Testis (tissue), 3 donors: ENCODE measurements around the gene CDH6. TPM values are rescaled to one million over a fixed set of nuclear protein-coding genes. Genes with fewer than 3 reads are reported as not detected.

Source experiments
- DNase-seq: peaks from one replicate; pipeline ENCODE4 v3.0.0-alpha.2; 2019
- H3K27ac ChIP-seq, 2 donors: fragments of 200-600 bp; sonication (generic); one replicate each; pipeline ENCODE4 v1.5.1; 2019
- H3K27me3 ChIP-seq: fragments of 200-600 bp; sonication (generic); one replicate; pipeline ENCODE4 v1.5.1; 2019
- H3K36me3 ChIP-seq: fragments of 200-600 bp; sonication (generic); one replicate; pipeline ENCODE4 v1.5.1; 2017; ENCODE audit warnings: low read depth; ENCODE audit errors: missing control alignments
- H3K4me1 ChIP-seq: fragments of 200-600 bp; sonication (generic); one replicate; pipeline ENCODE4 v1.5.1; 2019
- H3K4me3 ChIP-seq, 2 donors: fragments of 200-600 bp; sonication (generic); one replicate each; pipeline ENCODE4 v1.5.1; 2017 to 2019
- H3K9me3 ChIP-seq: fragments of 200-600 bp; sonication (generic); one replicate; pipeline ENCODE4 v1.5.1; 2017
- CTCF ChIP-seq, 3 experiments: fragments of 450-650 bp in 2 of 3; fragments of 200-600 bp in 1 of 3; sonication (generic) in 1 of 3; IDR thresholded peaks; one replicate each; pipeline ENCODE4 v1.5.1; 2016 to 2019; ENCODE audit warnings: antibody characterized with exemption in 3 of 3, mild to moderate bottlenecking in 2 of 3, moderate library complexity in 1 of 3
- POLR2A ChIP-seq: fragments of 450-650 bp; IDR thresholded peaks from one replicate; pipeline ENCODE4 v1.6.1; 2017; ENCODE audit warnings: antibody characterized with exemption, mild to moderate bottlenecking, moderate library complexity
- WGBS, 2 donors: methylation state at CpG; one replicate each; pipeline ENCODE4 v1.1.5; 2018; 5-methylcytosine and 5-hydroxymethylcytosine counted together
- intact Hi-C: fragments of 100-400 bp; cut with DNase I; formaldehyde crosslinking; loops from one replicate; pipeline ENCODE4 v1.15.1; 2023; ENCODE audit warnings: low total_unique reads
- polyA plus RNA-seq: library from polyadenylated mRNA; stranded (reverse); fragments of 350-450 nt; fragmentation: Illumina TruSeq; extraction: RNeasy Lipid Tissue Mini Kit (QIAGEN cat#74804); gene quantifications from one replicate; pipeline ENCODE4 v1.2.3, GENCODE V29; 2014; ENCODE audit warnings: low read depth, low replicate concordance; ENCODE audit not compliant: insufficient read depth
- total RNA-seq, 2 donors: library from RNA; depleted of rRNA; stranded (reverse); fragments of >200 nt; gene quantifications; one replicate each; pipeline ENCODE4 v1.2.3, GENCODE V29; 2016

CDH6 gene
- total and polyA plus RNA-seq, 3 donors from 2014 or later = 0.68 to 3.6 (median 0.87) TPM

GRCh38 chr5:31194468-31194813 lies 955 bp downstream of the CDH6 start:
- TF ChIP-seq CTCF (IDR thresholded peaks at IDR 0.05) = no peak
- no peak for TF ChIP-seq POLR2A
- intact Hi-C loops = no loop called here
- no peaks in the 10 kb centered on the region for H3K27me3 ChIP-seq
- H3K4me3 ChIP-seq = peak overlapping the region; percentile 43 to 51
- no peak overlapping the region for H3K27ac ChIP-seq
- H3K4me1 ChIP-seq = no peaks in the 10 kb centered on the region
- no peaks in the 10 kb centered on the region for H3K36me3 ChIP-seq
- no peaks in the 10 kb centered on the region for H3K9me3 ChIP-seq
- 0 to 3% methylated on average over 15 of the region's 15 CpGs for WGBS, 2 donors
- DNase-seq = no peak

- Histone ChIP-seq H3K4me1 (no peaks in the 10 kb centered on the region), H3K36me3 (no peaks in the 10 kb centered on the region), H3K27me3 (no peaks in the 10 kb centered on the region), H3K9me3 (no peaks in the 10 kb centered on the region), H3K27ac (no peak overlapping the region), H3K4me3 (peak overlapping the region in 1 of 2 donors; percentile 51)
- DNase-seq = no peak
- intact Hi-C loops = no loop called here
- no peak for TF ChIP-seq POLR2A
- no peak for TF ChIP-seq CTCF (IDR thresholded peaks at IDR 0.05)
- WGBS, 2 donors = 17 to 24% methylated on average over 5 of the region's 5 CpGs
Observed at GRCh38 chr5:31194892-31195555, 1.5 kb downstream of the CDH6 start.

- no peaks in the 10 kb centered on the region for H3K4me1 ChIP-seq
- TF ChIP-seq POLR2A (no peak), CTCF (IDR thresholded peaks at IDR 0.05) (no peak)
- intact Hi-C loops = no loop called here
- no peaks in the 10 kb centered on the region for H3K27me3 ChIP-seq
- no peak overlapping the region for H3K4me3 ChIP-seq
- no peaks in the 10 kb centered on the region for H3K9me3 ChIP-seq
- no peak overlapping the region for H3K27ac ChIP-seq
- H3K36me3 ChIP-seq = no peaks in the 10 kb centered on the region
- no peak for DNase-seq
- 49 to 67% methylated on average over 2 of the region's 2 CpGs for WGBS, 2 donors
Observed at GRCh38 chr5:31196309-31196708, 2.8 kb downstream of the CDH6 start.

DNA sequence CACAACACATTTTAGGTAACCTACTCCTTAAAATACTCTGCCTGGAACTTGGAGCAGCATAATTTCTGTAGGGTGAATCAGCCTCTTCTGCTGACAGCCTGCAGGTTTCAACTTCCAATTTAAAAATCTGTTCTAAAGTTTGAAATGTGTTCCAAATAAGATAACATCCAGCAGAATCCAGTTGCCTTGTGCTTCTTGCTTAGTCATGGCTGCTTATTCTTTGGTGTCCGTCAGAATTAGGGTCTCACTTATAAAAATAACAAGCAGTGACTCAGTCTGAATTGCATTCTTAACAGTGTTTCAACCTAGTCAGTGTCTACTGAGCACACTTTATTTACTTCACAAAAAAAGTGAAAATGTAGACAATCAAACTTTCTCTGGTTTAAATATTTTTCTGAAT lies 3.7 kb downstream of the CDH6 start:
- TF ChIP-seq POLR2A = no peak
- no peak for TF ChIP-seq CTCF (IDR thresholded peaks at IDR 0.05)
- H3K4me1 ChIP-seq = no peaks in the 10 kb centered on the region
- H3K9me3 ChIP-seq = no peaks in the 10 kb centered on the region
- intact Hi-C loops = no loop called here
- 52 to 67% methylated on average over 1 of the region's 1 CpG for WGBS, 2 donors
- H3K27ac ChIP-seq = no peak overlapping the region
- no peaks in the 10 kb centered on the region for H3K36me3 ChIP-seq
- DNase-seq = no peak
- no peak overlapping the region for H3K4me3 ChIP-seq
- H3K27me3 ChIP-seq = no peaks in the 10 kb centered on the region

DNA sequence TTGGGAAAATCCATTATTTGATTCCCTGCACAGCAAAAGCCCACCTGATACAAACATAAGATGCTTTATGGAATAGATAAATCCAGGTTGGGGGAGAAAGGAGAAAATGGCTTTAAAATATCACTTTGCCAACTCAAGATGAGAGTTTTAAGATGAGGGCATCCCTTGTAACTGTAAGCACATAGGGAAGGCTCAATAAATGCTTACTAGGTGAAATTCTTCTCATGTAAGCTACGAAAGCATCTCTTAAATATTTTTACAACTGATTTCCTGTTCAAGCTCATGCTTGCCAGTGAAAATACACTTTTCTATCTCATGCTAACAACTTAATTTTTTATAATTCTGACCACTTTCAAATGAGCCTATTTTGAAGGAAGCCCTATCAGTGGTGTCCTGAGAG lies 11.5 kb downstream of the CDH6 start:
- Histone ChIP-seq H3K4me1 (no peaks in the 10 kb centered on the region), H3K27me3 (no peaks in the 10 kb centered on the region), H3K27ac (no peak overlapping the region), H3K36me3 (no peaks in the 10 kb centered on the region), H3K9me3 (no peaks in the 10 kb centered on the region), H3K4me3 (no peak overlapping the region)
- 57 to 79% methylated on average over 1 of the region's 1 CpG for whole genome bisulfite sequencing, 2 donors
- intact Hi-C loops = no loop called here
- no peak for DNase-seq
- TF ChIP-seq CTCF (IDR thresholded peaks at IDR 0.05) (no peak), POLR2A (no peak)
